Measurements from ENCODE around the gene TMEM244.
A peak's percentile ranks its signal among the peaks of the same experiment; 100 is the strongest.

TMEM244 gene

DNA sequence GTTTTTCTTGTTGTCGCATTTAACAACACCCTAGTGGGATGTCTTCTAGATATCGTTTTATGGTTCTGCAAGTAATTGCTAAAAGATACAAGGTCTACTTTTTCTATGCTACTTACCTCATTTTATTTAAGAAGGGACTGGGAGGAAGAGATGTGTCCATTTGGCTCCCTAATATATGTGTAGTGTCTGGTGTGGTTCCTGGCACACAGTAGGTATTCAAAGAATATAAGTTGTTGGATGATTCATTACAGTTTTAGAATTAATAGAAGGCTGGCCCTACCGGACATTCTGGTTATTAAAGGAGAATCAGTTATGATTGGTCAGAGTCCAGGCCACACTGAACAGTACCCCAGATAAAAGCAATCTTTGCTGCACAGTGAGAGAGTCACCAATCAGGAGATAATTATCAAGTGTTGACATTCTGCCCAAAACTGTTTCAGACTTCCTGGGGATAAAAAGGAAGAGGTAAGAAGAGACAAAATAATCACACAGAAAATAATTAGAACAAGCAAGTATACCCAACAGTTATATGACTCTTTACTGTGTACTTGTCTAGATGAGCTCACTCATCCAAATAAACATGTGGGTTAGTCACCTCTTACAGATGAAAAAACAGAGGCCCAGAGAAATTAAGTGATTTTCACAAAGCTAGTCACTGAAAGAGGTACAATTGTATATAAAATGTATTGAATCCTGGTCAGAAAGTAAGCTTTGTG lies 7.0 kb downstream of the TMEM244 start:
- Histone ChIP-seq H3K4me3 (ENCODE audit: control insufficient read depth in 1 of 7, extremely low read depth in 1 of 7, insufficient read depth in 4 of 7, low read depth in 2 of 7, low read length in 6 of 7) (no peak overlapping the region), H3K27me3 (replicated peaks in 2 of 5; ENCODE audit: control insufficient read depth in 4 of 5, insufficient read depth in 5 of 5, low read length in 4 of 5) (no peaks in the 10 kb centered on the region), H3K9me3 (ENCODE audit: control extremely low read depth in 1 of 5, control insufficient read depth in 4 of 5, insufficient read depth in 2 of 5, low read depth in 1 of 5, low read length in 4 of 5) (no peaks in the 10 kb centered on the region), H3K27ac (ENCODE audit: insufficient read depth in 1 of 2, low read depth in 1 of 2, low read length in 2 of 2, poor library complexity in 1 of 2, severe bottlenecking in 2 of 2) (no peak overlapping the region), H3K36me3 (ENCODE audit: control insufficient read depth in 4 of 4, insufficient read depth in 4 of 4, low read length in 3 of 4) (no peaks in the 10 kb centered on the region), H3K4me1 (ENCODE audit: control extremely low read depth in 1 of 4, control insufficient read depth in 4 of 4, insufficient read depth in 4 of 4, low read length in 3 of 4) (peaks cover 0 to 7% (median 6%) of the 10 kb centered on the region in 4 experiments)
- DNase-seq: peak in 1 of 3 donors; percentile 10
- POLR2A ChIA-PET: no interaction called here
- CTCF ChIA-PET: interaction anchor here (0.8 kb wide), 1 partner anchor 21 kb away, joined by 3 read pairs; no protein-coding TSS in a partner anchor
- WGBS (ENCODE audit: insufficient coverage): 94% methylated on average over 2 of the region's 3 CpGs

DNA sequence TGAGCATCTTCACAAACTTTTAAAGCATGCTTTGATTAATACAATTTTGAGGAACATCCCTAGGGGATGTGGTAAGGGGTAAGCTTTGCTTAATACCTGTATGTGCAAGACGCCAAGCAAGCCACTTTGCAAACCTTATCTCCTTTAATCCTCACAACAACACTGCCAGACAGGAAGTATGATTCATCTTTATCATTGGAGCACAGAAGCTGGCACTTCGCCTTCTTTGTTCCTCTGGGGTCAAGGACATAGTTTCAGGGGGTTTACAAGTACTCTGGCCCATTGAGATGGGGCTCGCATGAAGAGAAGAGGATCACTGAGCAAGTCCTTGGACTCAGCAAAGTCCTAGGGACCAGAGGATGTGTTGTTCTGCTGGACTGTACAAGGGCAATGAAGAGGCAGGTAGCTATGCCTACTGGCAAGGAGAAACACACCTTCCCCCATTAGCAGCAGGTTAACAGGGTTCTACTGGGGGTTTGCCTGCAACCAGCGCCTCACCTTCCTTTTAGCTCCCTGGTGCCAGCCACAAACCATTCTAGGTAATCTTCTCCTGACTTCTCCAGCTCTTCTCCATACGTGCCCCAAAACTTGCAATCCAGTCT lies 8.8 kb downstream of the TMEM244 start:
- Histone ChIP-seq H3K36me3 (ENCODE audit: control insufficient read depth in 4 of 4, insufficient read depth in 4 of 4, low read length in 3 of 4) (no peaks in the 10 kb centered on the region), H3K27me3 (replicated peaks in 2 of 5; ENCODE audit: control insufficient read depth in 4 of 5, insufficient read depth in 5 of 5, low read length in 4 of 5) (no peaks in the 10 kb centered on the region), H3K4me1 (ENCODE audit: control extremely low read depth in 1 of 4, control insufficient read depth in 4 of 4, insufficient read depth in 4 of 4, low read length in 3 of 4) (peaks cover 0 to 7% (median 6%) of the 10 kb centered on the region in 4 experiments), H3K27ac (ENCODE audit: insufficient read depth in 1 of 2, low read depth in 1 of 2, low read length in 2 of 2, poor library complexity in 1 of 2, severe bottlenecking in 2 of 2) (no peak overlapping the region), H3K9me3 (ENCODE audit: control extremely low read depth in 1 of 5, control insufficient read depth in 4 of 5, insufficient read depth in 2 of 5, low read depth in 1 of 5, low read length in 4 of 5) (no peaks in the 10 kb centered on the region), H3K4me3 (ENCODE audit: control insufficient read depth in 1 of 7, extremely low read depth in 1 of 7, insufficient read depth in 4 of 7, low read depth in 2 of 7, low read length in 6 of 7) (no peak overlapping the region)
- DNase-seq: peak; percentile 58 to 78 (median 74)
- 65% methylated on average over 4 of the region's 5 CpGs for WGBS (ENCODE audit: insufficient coverage)
- ChIA-PET CTCF (interaction anchor here (0.8 kb wide), 1 partner anchor 17 kb away, joined by 3 read pairs; no protein-coding TSS in a partner anchor), POLR2A (no interaction called here)

DNA sequence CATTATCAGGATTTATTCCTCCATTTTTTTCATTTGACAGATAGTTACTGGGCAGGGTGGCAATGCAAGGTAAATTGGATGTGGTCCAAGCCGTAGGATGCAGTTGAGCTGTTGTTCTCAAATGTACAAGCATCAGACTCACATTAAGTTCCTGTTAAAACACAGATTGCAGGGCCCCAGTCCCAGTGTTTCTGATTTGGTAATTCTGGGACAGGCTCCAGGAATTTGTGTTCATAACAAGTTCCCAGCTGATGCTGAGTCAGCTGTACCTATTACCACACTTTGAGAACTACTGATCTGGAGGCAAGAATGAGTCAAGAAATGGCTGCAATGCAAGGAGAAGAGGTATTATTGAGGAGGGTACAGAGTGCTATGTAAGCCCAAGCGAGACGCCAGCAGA lies 11.7 kb downstream of the TMEM244 start:
- DNase-seq: no peak
- 100% methylated on average over 2 of the region's 3 CpGs for WGBS (ENCODE audit: insufficient coverage)
- POLR2A ChIA-PET: no interaction called here
- Histone ChIP-seq H3K9me3 (ENCODE audit: control extremely low read depth in 1 of 5, control insufficient read depth in 4 of 5, insufficient read depth in 2 of 5, low read depth in 1 of 5, low read length in 4 of 5) (no peaks in the 10 kb centered on the region), H3K4me3 (ENCODE audit: control insufficient read depth in 1 of 7, extremely low read depth in 1 of 7, insufficient read depth in 4 of 7, low read depth in 2 of 7, low read length in 6 of 7) (no peak overlapping the region), H3K4me1 (ENCODE audit: control extremely low read depth in 1 of 4, control insufficient read depth in 4 of 4, insufficient read depth in 4 of 4, low read length in 3 of 4) (peaks cover 0 to 7% (median 6%) of the 10 kb centered on the region in 4 experiments), H3K36me3 (ENCODE audit: control insufficient read depth in 4 of 4, insufficient read depth in 4 of 4, low read length in 3 of 4) (no peaks in the 10 kb centered on the region), H3K27ac (ENCODE audit: insufficient read depth in 1 of 2, low read depth in 1 of 2, low read length in 2 of 2, poor library complexity in 1 of 2, severe bottlenecking in 2 of 2) (no peak overlapping the region), H3K27me3 (replicated peaks in 2 of 5; ENCODE audit: control insufficient read depth in 4 of 5, insufficient read depth in 5 of 5, low read length in 4 of 5) (no peaks in the 10 kb centered on the region)
- CTCF ChIA-PET: no interaction called here

DNA sequence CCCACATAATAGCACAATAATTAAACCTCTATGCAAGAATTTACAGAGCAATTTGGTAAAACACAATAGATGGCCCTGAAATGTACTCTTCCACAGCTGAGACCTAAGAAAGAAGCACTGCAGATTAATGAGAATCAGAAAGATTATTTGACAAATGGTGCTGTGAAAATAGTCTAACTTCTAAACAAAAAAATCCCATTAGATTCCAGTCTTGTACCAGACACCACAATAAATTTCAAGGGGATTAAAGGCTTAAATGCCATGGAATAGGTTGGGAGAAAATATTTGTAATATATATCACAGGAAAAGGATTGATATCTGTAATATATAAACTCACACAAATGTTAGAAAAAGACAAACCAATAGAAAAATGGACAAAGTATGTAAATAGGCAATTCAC lies 14.4 kb downstream of the TMEM244 start:
- Histone ChIP-seq H3K4me3 (ENCODE audit: control insufficient read depth in 1 of 7, extremely low read depth in 1 of 7, insufficient read depth in 4 of 7, low read depth in 2 of 7, low read length in 6 of 7) (no peak overlapping the region), H3K9me3 (ENCODE audit: control extremely low read depth in 1 of 5, control insufficient read depth in 4 of 5, insufficient read depth in 2 of 5, low read depth in 1 of 5, low read length in 4 of 5) (no peaks in the 10 kb centered on the region), H3K4me1 (ENCODE audit: control extremely low read depth in 1 of 4, control insufficient read depth in 4 of 4, insufficient read depth in 4 of 4, low read length in 3 of 4) (no peaks in the 10 kb centered on the region), H3K27me3 (replicated peaks in 2 of 5; ENCODE audit: control insufficient read depth in 4 of 5, insufficient read depth in 5 of 5, low read length in 4 of 5) (no peaks in the 10 kb centered on the region), H3K36me3 (ENCODE audit: control insufficient read depth in 4 of 4, insufficient read depth in 4 of 4, low read length in 3 of 4) (no peaks in the 10 kb centered on the region), H3K27ac (ENCODE audit: insufficient read depth in 1 of 2, low read depth in 1 of 2, low read length in 2 of 2, poor library complexity in 1 of 2, severe bottlenecking in 2 of 2) (no peak overlapping the region)
- ChIA-PET CTCF (no interaction called here), POLR2A (no interaction called here)
- no peak for DNase-seq

DNA sequence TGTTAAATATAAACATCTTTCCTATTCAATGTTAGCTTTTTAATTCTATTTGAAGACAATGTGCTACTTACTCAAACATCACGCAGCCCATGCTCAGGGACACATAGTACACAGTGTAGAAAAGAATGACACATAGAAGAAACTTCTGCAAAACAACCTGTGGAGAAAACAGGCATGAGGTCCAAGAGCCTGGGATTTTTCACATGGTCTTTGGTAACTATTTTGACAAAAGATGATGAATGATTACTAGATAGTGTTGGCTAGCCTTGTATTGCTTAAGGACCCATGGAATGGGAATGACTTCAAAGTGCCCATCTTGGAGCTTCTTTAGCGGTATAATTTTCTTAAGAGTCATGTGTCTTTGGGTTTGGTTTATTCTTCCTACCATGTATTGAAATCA lies 15.4 kb downstream of the TMEM244 start:
- CTCF ChIA-PET: no interaction called here
- H3K36me3 ChIP-seq (ENCODE audit: control insufficient read depth in 4 of 4, insufficient read depth in 4 of 4, low read length in 3 of 4): no peaks in the 10 kb centered on the region
- no peaks in the 10 kb centered on the region for H3K9me3 ChIP-seq (ENCODE audit: control extremely low read depth in 1 of 5, control insufficient read depth in 4 of 5, insufficient read depth in 2 of 5, low read depth in 1 of 5, low read length in 4 of 5)
- no peaks in the 10 kb centered on the region for H3K4me1 ChIP-seq (ENCODE audit: control extremely low read depth in 1 of 4, control insufficient read depth in 4 of 4, insufficient read depth in 4 of 4, low read length in 3 of 4)
- no peak overlapping the region for H3K27ac ChIP-seq (ENCODE audit: insufficient read depth in 1 of 2, low read depth in 1 of 2, low read length in 2 of 2, poor library complexity in 1 of 2, severe bottlenecking in 2 of 2)
- POLR2A ChIA-PET: no interaction called here
- H3K27me3 ChIP-seq (replicated peaks in 2 of 5; ENCODE audit: control insufficient read depth in 4 of 5, insufficient read depth in 5 of 5, low read length in 4 of 5): no peaks in the 10 kb centered on the region
- no peak for DNase-seq
- no peak overlapping the region for H3K4me3 ChIP-seq (ENCODE audit: control insufficient read depth in 1 of 7, extremely low read depth in 1 of 7, insufficient read depth in 4 of 7, low read depth in 2 of 7, low read length in 6 of 7)
- 100% methylated on average over 1 of the region's 2 CpGs for WGBS (ENCODE audit: insufficient coverage)

DNA sequence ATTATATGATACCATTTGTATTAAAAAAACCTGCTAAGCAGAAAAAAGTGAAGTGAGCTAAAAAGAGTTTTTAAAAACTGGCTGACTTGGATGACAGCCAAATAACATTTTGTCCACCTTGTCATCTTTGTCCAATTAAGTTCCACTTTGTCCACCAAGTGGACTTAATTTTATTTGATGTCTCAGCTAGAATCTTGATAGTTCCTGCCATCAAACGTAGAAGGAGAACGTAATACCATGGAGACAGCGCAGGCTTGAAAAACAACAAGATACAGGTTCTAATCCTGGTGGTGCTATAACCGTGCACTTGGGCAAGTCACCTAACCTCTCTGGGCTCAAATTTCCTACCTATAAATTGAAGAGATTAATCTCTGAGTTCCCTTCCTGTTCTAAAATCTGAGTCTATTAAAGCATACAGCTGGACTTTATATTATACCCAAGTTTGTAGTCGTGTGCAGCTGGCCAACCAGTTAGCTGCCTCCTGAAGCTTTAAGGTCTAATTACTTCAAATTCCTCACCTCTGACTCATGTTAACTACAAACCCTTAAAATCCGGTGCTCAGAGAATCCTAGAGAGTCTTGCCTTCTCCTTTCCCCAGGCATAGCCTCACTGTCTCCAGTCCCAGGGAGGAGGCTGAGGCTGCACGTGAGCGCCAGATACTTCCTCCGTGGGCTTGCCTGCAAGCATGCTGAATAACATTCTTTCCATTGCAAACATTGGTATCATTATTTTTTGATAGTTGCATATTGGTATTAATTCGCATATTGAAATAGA lies 16.8 kb downstream of the TMEM244 start:
- ChIA-PET CTCF (interaction anchor here (0.9 kb wide), 1 partner anchor 178 kb away, joined by 3 read pairs; no protein-coding TSS in a partner anchor), POLR2A (no interaction called here)
- peak in 1 of 3 donors; percentile 14 for DNase-seq
- Histone ChIP-seq H3K27me3 (replicated peaks in 2 of 5; ENCODE audit: control insufficient read depth in 4 of 5, insufficient read depth in 5 of 5, low read length in 4 of 5) (no peaks in the 10 kb centered on the region), H3K9me3 (ENCODE audit: control extremely low read depth in 1 of 5, control insufficient read depth in 4 of 5, insufficient read depth in 2 of 5, low read depth in 1 of 5, low read length in 4 of 5) (no peaks in the 10 kb centered on the region), H3K36me3 (ENCODE audit: control insufficient read depth in 4 of 4, insufficient read depth in 4 of 4, low read length in 3 of 4) (no peaks in the 10 kb centered on the region), H3K4me1 (ENCODE audit: control extremely low read depth in 1 of 4, control insufficient read depth in 4 of 4, insufficient read depth in 4 of 4, low read length in 3 of 4) (no peaks in the 10 kb centered on the region), H3K27ac (ENCODE audit: insufficient read depth in 1 of 2, low read depth in 1 of 2, low read length in 2 of 2, poor library complexity in 1 of 2, severe bottlenecking in 2 of 2) (no peak overlapping the region), H3K4me3 (ENCODE audit: control insufficient read depth in 1 of 7, extremely low read depth in 1 of 7, insufficient read depth in 4 of 7, low read depth in 2 of 7, low read length in 6 of 7) (no peak overlapping the region)
- WGBS (ENCODE audit: insufficient coverage): 89% methylated on average over 6 of the region's 10 CpGs

DNA sequence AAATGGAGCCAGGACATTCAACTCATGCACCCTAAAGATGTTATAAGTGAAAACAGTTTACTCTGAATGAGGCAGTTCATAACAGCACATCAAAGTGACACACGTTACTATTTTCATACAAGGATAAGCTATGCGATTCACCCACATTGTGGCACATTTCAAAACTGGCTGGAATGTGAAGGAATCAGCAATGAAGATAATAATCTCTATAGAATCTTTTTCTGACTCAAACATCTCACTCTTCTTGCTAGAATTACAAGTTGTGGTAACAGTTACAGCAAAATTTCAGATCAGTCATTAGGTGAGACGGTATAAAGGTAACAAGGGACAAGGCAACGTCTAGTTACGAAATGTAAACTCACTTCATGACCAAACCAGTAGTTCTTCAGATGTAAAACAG lies 17.5 kb downstream of the TMEM244 start:
- Histone ChIP-seq H3K27ac (ENCODE audit: insufficient read depth in 1 of 2, low read depth in 1 of 2, low read length in 2 of 2, poor library complexity in 1 of 2, severe bottlenecking in 2 of 2) (no peak overlapping the region), H3K27me3 (replicated peaks in 2 of 5; ENCODE audit: control insufficient read depth in 4 of 5, insufficient read depth in 5 of 5, low read length in 4 of 5) (no peaks in the 10 kb centered on the region), H3K4me3 (ENCODE audit: control insufficient read depth in 1 of 7, extremely low read depth in 1 of 7, insufficient read depth in 4 of 7, low read depth in 2 of 7, low read length in 6 of 7) (no peak overlapping the region), H3K9me3 (ENCODE audit: control extremely low read depth in 1 of 5, control insufficient read depth in 4 of 5, insufficient read depth in 2 of 5, low read depth in 1 of 5, low read length in 4 of 5) (no peaks in the 10 kb centered on the region), H3K4me1 (ENCODE audit: control extremely low read depth in 1 of 4, control insufficient read depth in 4 of 4, insufficient read depth in 4 of 4, low read length in 3 of 4) (no peaks in the 10 kb centered on the region), H3K36me3 (ENCODE audit: control insufficient read depth in 4 of 4, insufficient read depth in 4 of 4, low read length in 3 of 4) (no peaks in the 10 kb centered on the region)
- ChIA-PET CTCF (no interaction called here), POLR2A (no interaction called here)
- WGBS (ENCODE audit: insufficient coverage): no CpG with 5 or more reads among the region's 5 CpGs
- DNase-seq: no peak
